Heart right ventricle (tissue), 16 donors: ENCODE data around the gene COL8A1. TPM values are rescaled to one million over a fixed set of nuclear protein-coding genes. Genes with fewer than 3 reads are reported as not detected.
A peak's percentile ranks its signal among the peaks of the same experiment; 100 is the strongest.

Source experiments
- ATAC-seq, 8 donors: fragments of 200-7000 bp; cut with Tn5 transposase; one replicate each; pipeline ENCODE4 v1.9.1; 2020; ENCODE audit warnings: mild to moderate bottlenecking in 8 of 8, moderate library complexity in 8 of 8, moderate number of reproducible peaks in 1 of 8
- DNase-seq, 2 donors: peaks; one replicate each; pipeline ENCODE4 v3.0.0-alpha.2; 2020
- H3K27ac ChIP-seq, 10 donors: fragments of 200-600 bp; sonication (generic) in 2 of 10; one replicate each; pipeline versions ENCODE4 v1.5.0 to v1.8.0; 2020 to 2022; ENCODE audit warnings: mild to moderate bottlenecking in 3 of 10
- H3K27me3 ChIP-seq, 7 donors: fragments of 200-600 bp; one replicate each; pipeline ENCODE4 v1.8.0; 2021 to 2022; ENCODE audit warnings: mild to moderate bottlenecking in 2 of 7
- H3K36me3 ChIP-seq, 9 donors: fragments of 200-600 bp; sonication (generic) in 1 of 9; one replicate each; pipeline versions ENCODE4 v1.5.0 to v1.8.0; 2020 to 2022; ENCODE audit warnings: mild to moderate bottlenecking in 2 of 9
- H3K4me1 ChIP-seq, 9 donors: fragments of 200-600 bp; sonication (generic) in 1 of 9; one replicate each; pipeline versions ENCODE4 v1.5.0 to v1.8.0; 2020 to 2022; ENCODE audit warnings: mild to moderate bottlenecking in 4 of 9
- H3K4me3 ChIP-seq, 10 donors: fragments of 200-600 bp; sonication (generic) in 2 of 10; one replicate each; pipeline versions ENCODE4 v1.5.0 to v1.8.0; 2020 to 2022; ENCODE audit warnings: mild to moderate bottlenecking in 7 of 10, moderate library complexity in 2 of 10
- H3K9me3 ChIP-seq, 11 donors: fragments of 200-600 bp in 10 of 11; sonication (generic) in 2 of 11; one replicate each; pipeline versions ENCODE4 v1.5.0 to v1.8.0; 2013 to 2022; ENCODE audit warnings: mild to moderate bottlenecking in 2 of 11, control low read depth in 1 of 11, moderate library complexity in 1 of 11
- WGBS, 2 donors: extraction: QIAGEN DNeasy Blood & Tissue Kit; methylation state at CpG; one replicate each; pipeline ENCODE4 v1.1.7; 2013; ENCODE audit warnings: inconsistent platforms in 1 of 2; 5-methylcytosine and 5-hydroxymethylcytosine counted together
- intact Hi-C, 10 donors: fragments of 100-400 bp; cut with DNase I; formaldehyde crosslinking; loops; one replicate each; pipeline versions ENCODE4 v1.11.1 to v1.14.2; 2022
- polyA plus RNA-seq, 2 donors: library from polyadenylated mRNA; stranded (reverse); fragments of 200-250 nt; gene quantifications; one replicate each; pipeline ENCODE4 v1.2.3, GENCODE V29; 2013
- total RNA-seq, 10 donors: library from RNA; stranded (reverse); fragmentation: NEBNext Ultra II Directional in 3 of 10; extraction: Animal tissue kit (Norgen Biotek cat#: 25700) in 3 of 10; gene quantifications; one replicate each; pipeline versions ENCODE4 v1.2.1 to v1.2.4, GENCODE V29; 2021 to 2023
- TF ChIP-seq, protein P1 (sequence below), 9 donors: fragments of 200-600 bp; sonication (generic) in 2 of 9; IDR thresholded peaks; one replicate each; pipeline versions ENCODE4 v1.5.0 to v1.8.0; 2021 to 2022; ENCODE audit warnings: antibody characterized with exemption in 9 of 9, mild to moderate bottlenecking in 5 of 9, moderate library complexity in 1 of 9
- donor health status: Arrhythmogenic right ventricular cardiomyopathy.
- donor health status: ischemic (EF 13 %, LVEDD 7.1; RV severe dilation, severe dysfunction).
- donor health status: healthy with polysubstance abuse.
- donor health status: DM: no; HTN: yes; CAD: no.
- donor health status: DM: no; HTN: no; CAD: no.
- donor health status: ischemic (EF 25% LVEDD 6.9; RV normal size, moderate dysfunction).
- donor health status: ischemic (EF 25% LVEDD 5.7; RV mildly dilated, moderate dysfunction).
- donor health status: healthy.
- donor health status: DM: yes; HTN: yes; CAD: no.
- donor health status: Ischemic cardiomyopathy.
- donor health status: ischemic (EF 35%, LVEDD 5.7; RV mildly dilated, moderate dysfunction).
- donor health status: nonischemic (EF 11% LVEDD 7.7; RV severe dilation, severe dysfunction).
- donor health status: DM: yes; HTN: yes; CAD: no.
- donor health status: PGD.
- donor health status: ischemic (EF 29% LVEDD 5.4; RV normal size, mild dysfunction).
- donor health status: nonischemic (EF 23%, LVEDD 6.1; RV moderate dilation, normal function).

Gene COL8A1
- total and polyA plus RNA-seq, 12 donors = 7.5 to 32.2 (median 14.5) TPM

DNA sequence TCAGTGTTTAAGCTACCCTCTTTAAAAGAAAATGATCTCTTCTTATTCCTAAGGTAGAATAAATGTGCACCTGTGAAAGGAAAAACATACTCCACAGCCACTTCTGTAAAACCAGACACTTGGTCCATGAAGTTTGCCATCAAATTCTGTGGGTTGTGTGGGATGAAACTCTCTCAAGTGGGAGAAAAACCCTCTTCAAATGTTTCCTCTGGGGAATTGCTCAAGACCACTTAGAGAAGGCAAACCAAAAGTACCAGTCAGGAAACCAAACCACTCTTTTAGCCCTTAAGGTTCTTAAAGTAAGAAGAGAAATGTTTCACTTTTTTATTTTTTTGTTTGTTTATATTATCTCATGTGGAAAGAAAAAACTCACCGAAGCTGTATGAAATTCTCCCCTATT lies 1.2 kb downstream of the COL8A1 start:
- WGBS, 2 donors = 51 to 55% methylated on average over 1 of the region's 1 CpG
- peaks cover 0 to 30% (median 15%) of the 10 kb centered on the region in 9 donors for H3K4me1 ChIP-seq
- no peaks in the 10 kb centered on the region for H3K9me3 ChIP-seq
- intact Hi-C loops = loop anchor here in 3 of 10 donors (5.0 to 10.0 kb wide), 3 partner anchors 85 to 137 kb away; no protein-coding TSS in a partner anchor
- H3K27me3 ChIP-seq = peaks cover 0 to 56% (median 24%) of the 10 kb centered on the region in 7 donors
- peak overlapping the region in 9 of 10 donors; percentile 39 to 68 (median 62) for H3K4me3 ChIP-seq
- no peaks in the 10 kb centered on the region for H3K36me3 ChIP-seq
- H3K27ac ChIP-seq = peak overlapping the region in 5 of 10 donors; percentile 86 to 91 (median 88)
- DNase-seq (no peak), ATAC-seq (no peak)
- TF ChIP-seq, protein P1, sequence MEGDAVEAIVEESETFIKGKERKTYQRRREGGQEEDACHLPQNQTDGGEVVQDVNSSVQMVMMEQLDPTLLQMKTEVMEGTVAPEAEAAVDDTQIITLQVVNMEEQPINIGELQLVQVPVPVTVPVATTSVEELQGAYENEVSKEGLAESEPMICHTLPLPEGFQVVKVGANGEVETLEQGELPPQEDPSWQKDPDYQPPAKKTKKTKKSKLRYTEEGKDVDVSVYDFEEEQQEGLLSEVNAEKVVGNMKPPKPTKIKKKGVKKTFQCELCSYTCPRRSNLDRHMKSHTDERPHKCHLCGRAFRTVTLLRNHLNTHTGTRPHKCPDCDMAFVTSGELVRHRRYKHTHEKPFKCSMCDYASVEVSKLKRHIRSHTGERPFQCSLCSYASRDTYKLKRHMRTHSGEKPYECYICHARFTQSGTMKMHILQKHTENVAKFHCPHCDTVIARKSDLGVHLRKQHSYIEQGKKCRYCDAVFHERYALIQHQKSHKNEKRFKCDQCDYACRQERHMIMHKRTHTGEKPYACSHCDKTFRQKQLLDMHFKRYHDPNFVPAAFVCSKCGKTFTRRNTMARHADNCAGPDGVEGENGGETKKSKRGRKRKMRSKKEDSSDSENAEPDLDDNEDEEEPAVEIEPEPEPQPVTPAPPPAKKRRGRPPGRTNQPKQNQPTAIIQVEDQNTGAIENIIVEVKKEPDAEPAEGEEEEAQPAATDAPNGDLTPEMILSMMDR (IDR thresholded peaks at IDR 0.05) = no peak

DNA sequence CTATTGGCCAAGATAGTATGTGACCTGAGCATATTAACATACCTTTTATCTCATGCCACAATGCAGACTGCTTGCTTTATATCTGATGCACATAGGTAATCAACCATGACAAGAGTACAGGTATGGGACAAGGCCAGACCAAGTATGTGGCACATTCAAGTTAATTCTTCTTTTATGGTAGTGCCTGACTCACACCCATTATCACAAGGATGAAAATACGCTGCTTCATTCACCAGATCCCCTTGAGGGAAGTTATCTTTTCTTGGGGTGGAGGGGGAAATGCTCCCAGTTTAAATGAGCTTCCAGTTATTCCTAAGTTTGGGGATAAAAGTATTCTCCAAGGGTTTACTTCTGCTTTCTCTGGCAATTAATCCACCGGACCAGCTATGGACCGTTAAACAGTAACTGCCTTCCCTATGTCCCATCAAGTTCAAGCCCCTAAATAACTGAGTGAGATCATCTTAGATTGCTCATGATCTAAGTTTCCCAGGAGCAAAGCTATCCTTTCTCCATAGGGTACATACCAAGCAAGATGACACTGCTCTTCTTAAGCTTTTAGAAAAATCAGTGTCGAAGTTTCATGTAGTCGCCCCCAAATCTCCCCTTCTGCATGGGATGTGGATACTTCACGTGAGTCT lies 1.9 kb downstream of the COL8A1 start:
- no peaks in the 10 kb centered on the region for H3K36me3 ChIP-seq
- DNase-seq = no peak
- peaks cover 0 to 30% (median 15%) of the 10 kb centered on the region in 9 donors for H3K4me1 ChIP-seq
- H3K27me3 ChIP-seq = peaks cover 0 to 49% (median 17%) of the 10 kb centered on the region in 7 donors
- H3K4me3 ChIP-seq = peak overlapping the region in 8 of 10 donors; percentile 6 to 68 (median 62)
- H3K9me3 ChIP-seq = no peaks in the 10 kb centered on the region
- intact Hi-C loops = loop anchor here in 3 of 10 donors (5.0 to 10.0 kb wide), 3 partner anchors 47 to 114 kb away; no protein-coding TSS in a partner anchor
- TF ChIP-seq, protein P1 (IDR thresholded peaks at IDR 0.05) = no peak
- peak overlapping the region in 7 of 10 donors; percentile 9 to 91 (median 87) for H3K27ac ChIP-seq
- WGBS, 2 donors = 73 to 76% methylated on average over 6 of the region's 6 CpGs
- no peak for ATAC-seq

DNA sequence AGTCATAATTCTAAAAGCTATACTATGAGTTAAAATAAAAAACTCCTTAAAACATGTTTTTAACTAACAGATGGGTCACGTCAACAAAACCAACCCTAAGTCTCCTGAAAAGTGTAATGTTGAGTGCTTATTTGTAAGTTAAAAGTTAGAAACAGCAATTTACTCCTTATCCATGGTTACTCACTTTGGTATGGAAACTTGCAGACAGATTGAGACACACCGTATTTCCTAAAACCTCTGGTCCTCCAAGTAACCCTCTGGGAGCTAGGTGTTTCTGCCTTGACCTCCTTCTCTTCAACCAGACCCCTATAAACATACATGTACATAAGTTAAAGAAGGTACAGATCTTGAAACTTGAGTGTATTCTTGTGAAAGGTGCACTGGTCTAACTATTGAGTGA lies 3.1 kb downstream of the COL8A1 start:
- TF ChIP-seq, protein P1 (IDR thresholded peaks at IDR 0.05) = no peak
- DNase-seq = no peak
- Histone ChIP-seq H3K9me3 (no peaks in the 10 kb centered on the region), H3K27ac (peak overlapping the region in 7 of 10 donors; percentile 9 to 91 (median 86)), H3K4me1 (peaks cover 0 to 25% (median 15%) of the 10 kb centered on the region in 9 donors), H3K36me3 (no peaks in the 10 kb centered on the region), H3K4me3 (peak overlapping the region in 5 of 10 donors; percentile 62 to 68 (median 66)), H3K27me3 (peaks cover 0 to 37% (median 9%) of the 10 kb centered on the region in 7 donors)
- intact Hi-C loops = loop anchor here in 3 of 10 donors (5.0 to 10.0 kb wide), 3 partner anchors 46 to 113 kb away; no protein-coding TSS in a partner anchor
- 59 to 62% methylated on average over 2 of the region's 2 CpGs for WGBS, 2 donors
- no peak for ATAC-seq

DNA sequence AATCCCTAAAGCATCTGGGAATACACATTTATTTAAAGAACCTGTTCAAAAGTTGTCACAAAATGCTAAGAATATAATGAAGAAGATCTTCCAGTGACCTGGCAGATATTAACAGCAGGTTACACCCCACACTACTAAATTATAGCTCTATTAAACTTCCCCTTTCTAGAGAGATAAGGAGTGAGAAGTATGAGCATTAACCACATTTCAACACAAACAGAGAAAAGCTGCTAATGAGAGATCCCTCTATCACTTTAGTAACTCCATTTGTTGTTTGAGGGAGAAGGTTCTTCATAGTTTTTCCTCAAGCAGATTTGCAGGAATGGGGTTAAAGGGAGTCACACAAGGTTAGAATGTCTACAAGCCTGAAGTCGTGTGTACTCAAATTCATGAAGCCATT lies 3.6 kb downstream of the COL8A1 start:
- Histone ChIP-seq H3K27ac (peak overlapping the region in 4 of 10 donors; percentile 51 to 91 (median 88)), H3K4me3 (peak overlapping the region in 4 of 10 donors; percentile 62 to 67 (median 64)), H3K27me3 (peaks cover 0 to 32% (median 4%) of the 10 kb centered on the region in 7 donors), H3K4me1 (peaks cover 0 to 24% (median 10%) of the 10 kb centered on the region in 9 donors), H3K9me3 (no peaks in the 10 kb centered on the region), H3K36me3 (no peaks in the 10 kb centered on the region)
- ATAC-seq (no peak), DNase-seq (no peak)
- intact Hi-C loops = loop anchor here in 3 of 10 donors (5.0 to 10.0 kb wide), 3 partner anchors 45 to 113 kb away; no protein-coding TSS in a partner anchor
- TF ChIP-seq, protein P1 (IDR thresholded peaks at IDR 0.05) = no peak
- WGBS, 2 donors = 45 to 46% methylated on average over 1 of the region's 1 CpG
